Stimulated activated naive CD8-positive, alpha-beta T cell treated with anti-CD3 and anti-CD28 coated beads, Interleukin-15, Interleukin-2, amounts not matched to agents 100 U/mL and 50 U/mL, for 24 hours (primary cell): ENCODE data around the gene NTM.
"Not testable (repeated sequence)": the region's sequence is repeated elsewhere in the genome, so short reads cannot be mapped to it uniquely, and the experiment has no call there.

Source experiments
- ATAC-seq: fragments of 150-1000 bp; cut with Tn5 transposase; one replicate; pipeline ENCODE4 v1.10.0; 2021
- DNase-seq: peaks from one replicate; pipeline ENCODE4 v3.0.0; 2021

The NTM gene

DNA sequence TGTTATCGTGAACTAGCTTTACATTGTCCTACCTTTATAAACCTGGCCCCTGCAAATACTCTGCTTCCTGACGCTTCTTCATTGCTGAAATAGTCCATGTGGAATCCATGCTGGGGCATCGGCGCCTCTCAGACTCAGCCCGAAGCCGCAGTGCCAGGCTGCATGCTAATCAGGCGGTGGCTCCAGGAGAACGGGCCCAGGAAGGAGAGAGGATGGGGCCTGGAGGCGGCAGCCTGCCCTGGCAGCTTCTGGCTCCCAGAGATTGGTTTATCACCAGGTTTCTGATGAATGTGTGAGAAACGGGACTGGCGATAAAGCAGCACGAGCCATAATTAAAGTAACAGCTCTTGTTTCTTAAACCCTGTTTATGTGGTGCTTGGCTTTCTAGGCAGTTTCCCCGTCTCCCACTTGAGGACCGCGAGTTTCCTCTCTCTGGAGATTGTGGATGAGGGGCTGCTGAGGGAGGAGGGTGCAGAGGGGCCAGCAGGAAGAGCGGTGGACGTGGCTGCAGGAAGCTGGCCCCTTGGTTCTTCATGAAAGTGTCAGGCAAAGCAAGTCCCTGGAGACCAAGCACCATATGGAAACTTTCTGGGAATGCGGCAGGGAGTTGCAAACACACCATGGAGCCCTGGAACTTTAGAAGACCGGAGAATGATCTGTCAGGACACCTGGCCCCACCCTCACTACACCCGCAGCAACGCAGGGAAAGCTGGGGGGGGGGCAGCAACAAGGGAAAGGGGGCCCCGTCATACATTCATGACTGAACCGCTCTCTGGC, 93.4 kb downstream of the NTM start:
- no peak for ATAC-seq
- no peak for DNase-seq

DNA sequence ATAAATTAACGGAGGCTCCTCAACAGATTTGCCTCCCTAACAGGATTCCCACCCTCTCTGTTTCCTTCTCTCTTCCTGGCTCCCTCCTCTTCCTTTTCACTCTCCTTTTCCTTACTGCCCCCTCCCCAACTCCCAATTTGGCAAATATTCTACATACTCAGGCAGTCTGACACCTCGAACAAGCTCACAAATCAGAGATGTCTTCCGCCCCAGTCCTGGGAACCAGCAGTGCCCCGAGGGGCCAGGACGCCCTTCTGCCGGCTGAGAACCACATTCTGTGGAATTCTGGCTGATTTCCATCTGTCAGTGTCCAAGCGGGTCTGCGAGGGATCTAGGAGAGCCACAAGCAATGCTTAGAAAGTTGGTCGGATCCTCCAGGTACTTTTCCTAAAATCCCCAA, 94.0 kb downstream of the NTM start:
- ATAC-seq (no peak), DNase-seq (no peak)

DNA sequence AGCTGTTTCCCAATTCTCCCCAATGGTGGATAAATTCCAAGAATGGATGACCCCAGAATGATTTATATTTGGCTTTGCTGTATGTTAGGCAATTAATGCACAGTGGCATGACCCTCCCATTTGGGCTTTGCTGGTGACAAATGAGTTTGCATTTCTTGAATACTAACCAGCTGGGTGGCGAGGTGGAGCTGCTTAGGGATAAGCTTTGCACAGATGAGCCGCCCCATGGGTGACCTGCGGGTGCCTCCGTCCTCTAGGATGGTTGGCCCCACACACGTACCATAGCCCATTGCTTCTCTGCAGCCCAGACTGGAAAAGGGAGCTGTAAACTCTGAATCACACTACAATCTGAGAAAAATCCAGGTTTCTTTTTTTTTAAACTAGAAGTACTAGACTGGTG, 94.6 kb downstream of the NTM start:
- DNase-seq = no peak
- ATAC-seq = no peak

DNA sequence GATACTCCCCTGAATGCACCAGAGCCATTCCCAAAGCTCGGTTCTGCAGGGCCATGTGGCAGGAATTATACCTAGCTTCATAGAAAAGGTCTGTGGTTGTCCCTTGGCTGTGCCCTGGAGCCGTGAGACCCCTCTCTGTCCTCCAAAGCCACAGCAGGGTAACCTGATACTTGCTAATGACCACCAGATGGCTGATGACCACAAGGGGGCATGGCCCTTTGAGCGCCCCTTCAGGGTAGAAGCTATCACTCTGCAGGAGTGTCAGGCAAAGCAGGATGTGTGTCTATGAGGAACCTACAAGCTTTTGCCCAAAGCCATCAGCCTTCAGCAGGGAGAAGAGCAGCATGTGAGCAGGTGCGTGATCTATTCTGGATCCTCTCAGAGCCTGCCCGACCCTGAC, 95.3 kb downstream of the NTM start:
- DNase-seq (no peak), ATAC-seq (no peak)

DNA sequence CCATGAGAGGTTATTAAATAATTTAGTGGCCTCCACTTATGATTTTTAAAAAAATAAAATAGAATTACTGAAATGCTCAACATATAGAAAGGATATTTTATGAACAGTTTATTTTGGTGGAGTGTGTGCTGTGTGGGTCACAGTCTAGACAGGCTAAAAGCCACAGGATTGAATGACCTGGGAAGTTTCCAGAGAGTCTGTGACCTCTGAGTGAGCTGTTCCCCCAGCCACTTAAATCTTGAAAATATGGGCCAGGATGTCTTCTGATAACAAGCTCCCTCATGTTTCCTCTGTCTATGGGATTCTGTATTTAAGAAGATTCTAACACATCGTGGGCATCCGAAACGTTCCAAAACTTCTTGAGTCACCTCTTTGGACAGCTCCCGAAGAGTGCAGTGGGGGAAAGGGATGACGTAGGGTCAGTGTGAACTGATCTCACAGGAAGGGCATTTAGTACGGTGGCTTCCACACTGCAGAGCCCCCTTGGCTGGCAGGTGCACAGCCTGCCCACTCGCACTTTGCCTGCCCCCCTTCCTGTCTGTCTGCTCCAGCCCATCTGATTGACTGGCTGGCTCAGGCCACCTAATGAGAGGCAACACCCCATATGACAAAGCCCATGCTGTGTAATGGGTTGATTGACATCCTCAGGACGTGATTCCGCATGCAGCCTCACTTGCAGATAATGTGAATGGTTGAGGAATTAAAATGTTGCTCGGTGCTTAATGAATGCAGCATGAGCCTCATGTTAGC, 97.4 kb downstream of the NTM start:
- DNase-seq = no peak
- ATAC-seq = no peak

DNA sequence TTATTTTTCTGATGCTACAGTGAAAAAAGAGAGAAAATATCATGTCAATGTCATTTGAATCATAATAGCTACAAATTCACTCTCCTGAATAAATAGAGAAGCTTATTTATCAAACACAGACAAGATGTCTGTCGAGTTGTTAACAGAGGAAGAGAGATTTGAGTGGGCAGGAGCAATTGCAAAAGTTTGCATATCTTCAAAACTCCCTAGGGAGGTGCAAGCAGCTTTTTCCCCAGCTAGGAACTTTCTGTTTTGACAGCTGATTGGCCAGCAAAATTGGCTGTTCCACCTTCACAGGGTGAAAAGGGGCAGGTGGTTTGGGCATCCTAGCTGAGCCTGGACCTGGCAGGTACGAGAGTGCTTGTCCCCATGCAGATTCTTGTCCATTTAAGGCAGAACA, 98.2 kb downstream of the NTM start:
- ATAC-seq (no peak), DNase-seq (no peak)

DNA sequence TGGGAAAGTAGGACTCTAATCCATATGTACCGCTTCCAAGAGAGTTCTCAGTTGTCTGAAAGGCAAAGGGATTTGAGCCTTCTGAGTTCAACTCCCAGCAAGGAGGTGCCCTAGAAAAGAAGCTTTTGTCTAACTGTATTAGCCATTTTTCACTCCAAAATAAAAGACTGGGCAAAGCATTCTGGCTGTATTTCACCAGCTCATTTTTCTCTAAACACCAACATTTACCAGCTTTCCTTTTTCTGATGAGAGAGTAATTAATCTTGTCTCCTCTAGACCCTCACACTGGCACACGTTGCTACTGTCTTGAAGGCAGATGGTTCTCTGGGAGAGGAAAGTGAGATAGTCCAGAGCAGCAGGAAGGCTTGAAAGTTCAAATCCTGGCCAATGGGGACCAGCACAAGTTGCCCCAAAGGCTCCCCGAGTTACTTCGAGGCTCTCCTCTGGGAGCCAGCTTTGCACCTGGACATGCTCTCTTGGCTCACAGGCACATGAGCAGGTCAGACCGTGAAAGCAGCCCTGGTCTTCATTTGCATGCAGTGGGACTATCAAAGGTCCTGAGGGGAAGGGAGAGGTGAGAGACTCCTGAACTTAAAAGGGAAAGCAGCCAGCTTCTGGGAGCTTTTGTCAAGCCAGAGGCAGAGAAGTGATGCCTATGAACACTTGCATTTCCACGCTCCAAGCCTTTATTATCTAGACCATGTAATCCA, 100.0 kb downstream of the NTM start:
- ATAC-seq = no peak
- DNase-seq = no peak

DNA sequence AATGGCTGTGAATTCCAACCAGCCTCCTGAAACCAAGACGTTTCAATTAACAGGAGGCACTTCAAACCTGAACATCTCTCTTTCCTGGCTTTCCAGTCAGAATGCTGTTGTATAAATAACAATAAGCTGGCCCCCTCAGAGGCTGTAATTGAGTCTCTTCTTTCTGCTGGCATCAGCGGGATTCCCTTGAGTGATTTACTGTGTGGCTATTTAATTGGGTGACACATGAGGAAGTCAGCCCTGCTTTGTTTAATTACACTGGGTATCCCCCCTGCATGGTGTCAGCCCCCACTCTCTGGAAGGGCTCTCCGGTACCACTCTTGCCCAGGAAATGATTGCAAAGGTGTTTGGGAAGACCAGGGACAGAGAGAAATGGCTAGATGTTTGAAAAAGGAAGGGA, 101.6 kb downstream of the NTM start:
- ATAC-seq (no peak), DNase-seq (no peak)

DNA sequence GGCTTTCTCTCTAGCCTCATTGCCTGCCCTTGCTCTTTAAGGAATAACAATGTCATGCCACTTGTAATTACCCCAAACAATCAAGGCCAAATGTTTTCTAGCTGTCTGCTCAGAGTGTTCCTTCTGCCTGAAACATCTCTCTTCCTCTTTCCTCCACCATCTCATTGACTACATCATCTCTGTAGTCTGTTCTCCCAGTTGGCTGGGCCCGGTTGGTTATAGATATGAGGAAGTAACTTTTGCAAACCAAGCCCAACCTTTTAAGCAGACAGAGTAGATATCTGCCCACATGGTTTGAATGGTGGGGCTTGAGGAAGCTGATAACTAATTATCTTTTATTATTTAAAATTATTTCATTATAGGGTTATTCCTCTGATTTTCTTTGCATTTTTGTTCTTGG, 104.5 kb downstream of the NTM start:
- ATAC-seq = no peak
- no peak for DNase-seq

DNA sequence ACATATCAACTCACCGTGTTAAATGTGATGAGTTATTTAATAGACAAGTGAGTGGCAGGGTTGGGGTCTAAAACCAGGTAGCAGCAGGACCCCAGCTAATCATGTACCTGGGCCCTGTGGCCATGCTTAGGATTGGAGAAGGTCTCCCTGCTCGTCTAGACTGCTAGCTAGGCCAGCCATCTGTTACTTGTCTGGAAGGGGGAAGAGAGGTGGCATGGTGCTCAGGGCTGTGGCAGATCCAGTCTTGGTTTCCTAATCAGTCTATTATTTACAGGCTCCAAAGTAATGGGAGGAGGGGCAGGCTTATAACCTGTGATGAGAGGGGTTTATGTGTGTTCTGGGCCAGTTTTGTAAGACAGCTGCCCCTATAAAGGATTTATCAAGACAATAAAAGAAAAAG, 105.9 kb downstream of the NTM start:
- no peak for DNase-seq
- no peak for ATAC-seq

DNA sequence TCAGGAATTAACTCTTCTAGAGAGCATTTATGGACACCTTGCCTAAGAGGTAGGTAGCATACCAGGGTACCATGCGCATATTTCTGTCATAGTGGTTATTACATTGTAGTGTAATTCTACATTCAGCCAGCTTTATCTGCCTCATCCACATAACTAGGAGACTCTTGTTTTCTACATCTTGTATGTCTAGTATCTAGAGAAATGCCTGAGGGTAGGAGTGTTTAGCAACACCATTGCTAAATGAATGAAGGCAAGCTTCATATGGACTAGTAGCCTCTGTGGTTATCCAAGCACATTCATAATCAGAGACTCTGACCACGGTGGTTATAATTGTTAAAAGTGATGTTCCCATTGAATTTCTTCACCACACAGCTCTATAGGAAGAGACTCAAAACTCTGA, 107.9 kb downstream of the NTM start:
- ATAC-seq = no peak
- no peak for DNase-seq

- no peak for DNase-seq
- ATAC-seq = no peak
Measured at GRCh38 chr11:131481303-131481702, 110.9 kb downstream of the NTM start.

GRCh38 chr11:131481971-131482370, 111.6 kb downstream of the NTM start:
- DNase-seq (no peak), ATAC-seq (no peak)

- no peak for DNase-seq
- ATAC-seq = no peak
Measured at GRCh38 chr11:131483453-131483852, 113.0 kb downstream of the NTM start.

GRCh38 chr11:131483877-131484276, 113.5 kb downstream of the NTM start:
- no peak for DNase-seq
- ATAC-seq = no peak

DNA sequence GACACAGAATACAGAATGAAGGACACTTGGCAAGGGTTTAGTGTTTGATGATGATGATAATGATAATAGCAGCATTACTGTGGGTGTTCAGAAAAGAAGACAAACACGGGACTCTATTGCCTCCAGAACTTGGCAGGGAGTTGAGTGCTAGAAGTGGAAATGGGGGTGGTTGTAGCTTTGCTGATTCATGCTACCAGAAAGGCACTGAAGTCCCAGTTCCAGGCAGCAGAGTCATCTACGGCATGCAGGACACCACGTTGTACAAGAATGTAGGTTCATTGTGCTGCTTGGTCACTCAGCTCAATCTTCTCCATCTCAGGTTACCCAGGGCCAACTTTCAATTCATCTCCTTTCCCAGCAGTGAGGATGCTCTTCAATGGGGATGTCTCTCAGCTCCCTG, 115.7 kb downstream of the NTM start:
- ATAC-seq = no peak
- no peak for DNase-seq

DNA sequence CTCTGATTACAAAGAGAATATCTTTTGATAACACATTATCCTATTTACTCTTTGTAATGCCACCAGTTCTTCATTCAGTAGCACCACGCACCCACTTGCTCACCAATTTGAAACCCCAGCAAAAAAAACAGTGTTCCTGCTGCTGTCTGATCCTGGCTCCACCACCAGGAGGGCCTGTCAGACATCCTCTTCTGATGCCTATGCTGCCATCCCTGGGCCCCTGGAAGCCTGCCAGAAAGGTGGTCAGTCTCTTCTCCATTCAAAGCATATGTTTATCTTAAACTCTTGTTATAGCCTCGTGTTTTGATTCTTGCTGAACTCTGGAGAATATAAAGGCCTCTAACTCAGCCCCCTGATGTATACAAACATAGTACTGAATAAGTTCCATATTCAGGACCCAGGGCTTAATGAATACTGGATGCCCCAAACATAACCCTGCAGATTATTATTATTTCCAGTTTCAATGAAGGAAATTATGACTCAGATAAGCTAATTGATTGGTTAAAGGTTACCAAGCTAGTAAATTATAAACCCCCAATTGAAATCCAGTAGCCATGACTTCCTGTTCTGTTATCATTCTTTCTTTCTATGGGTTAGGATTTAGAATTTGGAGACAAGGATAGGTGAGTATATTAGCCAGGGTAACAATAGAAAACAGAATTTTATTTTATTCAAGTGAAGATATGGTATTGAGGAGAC, 116.7 kb downstream of the NTM start:
- no peak for DNase-seq
- no peak for ATAC-seq

GRCh38 chr11:131488238-131488637, 117.8 kb downstream of the NTM start:
- ATAC-seq (no peak), DNase-seq (no peak)

DNA sequence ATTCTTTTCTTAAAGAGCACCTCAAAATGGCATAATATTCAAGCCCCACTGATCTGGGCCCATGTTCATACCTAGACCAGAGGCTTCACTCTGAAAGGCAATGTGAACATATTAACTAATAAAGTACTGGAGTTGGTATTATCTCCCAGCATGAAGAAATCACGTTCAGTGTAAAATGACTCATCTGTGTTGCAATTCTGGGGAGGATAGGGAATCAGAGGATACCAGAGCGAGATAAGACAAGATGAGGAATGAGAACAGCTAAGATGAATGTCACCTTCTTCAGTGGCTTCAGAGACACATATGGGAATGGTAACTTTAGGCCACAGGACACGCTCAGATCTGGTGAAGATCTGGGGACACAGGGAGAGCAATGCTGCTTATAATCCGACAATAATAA, 121.1 kb downstream of the NTM start:
- no peak for ATAC-seq
- no peak for DNase-seq

- no peak for DNase-seq
- no peak for ATAC-seq
Measured at GRCh38 chr11:131495423-131495822, 125.0 kb downstream of the NTM start.

DNA sequence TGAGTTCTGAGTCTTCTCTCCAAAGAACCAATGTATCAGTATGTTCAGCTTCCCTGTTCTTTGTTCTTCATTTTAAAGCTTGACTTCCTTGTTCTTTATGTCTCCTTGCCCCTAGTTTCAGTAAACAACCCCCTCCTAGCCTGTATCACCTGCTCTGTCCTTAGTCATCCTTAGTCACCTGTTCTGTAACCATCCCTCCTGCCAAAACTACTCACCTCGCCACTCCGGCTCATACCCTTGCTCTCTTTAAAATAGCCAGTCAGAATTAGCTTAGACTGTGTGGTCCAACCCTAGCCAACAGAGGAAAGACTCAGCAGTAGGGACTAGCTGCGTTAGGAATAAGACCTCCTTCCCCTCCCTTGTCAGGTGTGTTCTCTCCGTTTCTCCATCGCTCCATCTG, 127.3 kb downstream of the NTM start:
- not testable (repeated sequence) for ATAC-seq

DNA sequence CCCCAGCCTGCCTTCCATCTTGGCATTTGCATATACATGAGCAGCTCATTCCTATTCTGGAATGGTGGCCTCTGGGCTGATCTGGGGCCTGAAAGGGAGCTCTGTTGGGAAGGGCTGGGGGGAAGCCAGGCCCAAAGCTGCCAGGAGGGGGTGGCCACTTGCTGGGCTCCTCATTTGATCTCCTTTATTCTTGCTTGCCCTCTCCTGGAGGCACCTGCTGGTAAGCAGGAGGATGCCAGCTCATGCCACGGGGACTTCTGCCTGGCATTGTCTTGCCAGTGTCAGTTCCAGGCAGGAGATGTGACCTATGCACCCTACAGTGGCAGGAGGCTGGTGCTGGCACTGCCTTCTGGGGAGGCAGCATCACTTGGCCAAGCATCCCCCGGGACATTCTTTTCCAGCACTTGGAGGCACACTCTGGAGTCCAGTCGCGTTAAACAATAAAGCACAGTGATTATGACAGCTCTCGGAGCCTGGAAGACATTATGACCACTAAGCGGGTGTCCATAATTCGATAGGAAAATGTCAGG, 128.3 kb downstream of the NTM start:
- DNase-seq (no peak), ATAC-seq (no peak)

More for the DNA sequence above, 127.3 kb downstream of the NTM start:
- not testable (repeated sequence) for DNase-seq
